NCI-H460 (cell line): Measurements from ENCODE around the gene ATP2C1. TPM values are rescaled to one million over a fixed set of nuclear protein-coding genes. Genes with fewer than 3 reads are reported as not detected.
A peak's percentile ranks its signal among the peaks of the same experiment; 100 is the strongest.
"Not testable (repeated sequence)": the region's sequence is repeated elsewhere in the genome, so short reads cannot be mapped to it uniquely, and the experiment has no call there.

ENCODE experiments used
- DNase-seq: peaks from one replicate; pipeline ENCODE4 v3.0.0-alpha.2; 2016; ENCODE audit warnings: low read depth; ENCODE audit errors: extremely low read depth
- total RNA-seq: library from RNA; depleted of rRNA; stranded (reverse); fragments of >200 nt; shearing (Covaris generic); gene quantifications from 2 replicates; pipeline ENCODE4 v1.2.3, GENCODE V29; 2014

ATP2C1 gene
- total RNA-seq, 1 experiment from 2014 or later = 40.9 TPM

GRCh38 chr3:130972592-130972991 is 78.7 kb downstream of the ATP2C1 start:
- DNase-seq = not testable (repeated sequence)

GRCh38 chr3:130973406-130973805 is 79.5 kb downstream of the ATP2C1 start:
- DNase-seq = no peak

DNA sequence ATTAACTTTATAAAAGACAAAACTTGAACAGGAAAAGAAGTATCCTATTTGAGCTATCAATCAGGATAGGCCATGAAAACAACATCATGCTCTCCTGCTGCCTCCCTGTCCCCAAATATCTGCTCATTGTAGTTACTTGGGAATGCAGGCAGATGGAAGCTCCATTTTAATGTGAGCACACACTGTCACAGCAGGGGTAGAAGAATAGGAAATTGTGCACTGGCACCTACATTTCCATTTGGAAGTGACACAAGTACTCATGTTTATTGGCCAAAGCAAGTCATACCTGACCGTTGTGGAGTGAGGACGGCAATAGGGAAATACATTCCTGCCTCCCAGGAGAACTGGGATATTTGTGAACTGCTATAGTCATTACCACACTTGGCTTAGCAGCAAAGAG is 80.3 kb downstream of the ATP2C1 start:
- DNase-seq = no peak

GRCh38 chr3:130975251-130975650 is 81.4 kb downstream of the ATP2C1 start:
- DNase-seq = no peak

GRCh38 chr3:130976706-130977105 is 82.8 kb downstream of the ATP2C1 start:
- no peak for DNase-seq

- DNase-seq = no peak
Observed at GRCh38 chr3:130979117-130979516, 85.2 kb downstream of the ATP2C1 start.

DNA sequence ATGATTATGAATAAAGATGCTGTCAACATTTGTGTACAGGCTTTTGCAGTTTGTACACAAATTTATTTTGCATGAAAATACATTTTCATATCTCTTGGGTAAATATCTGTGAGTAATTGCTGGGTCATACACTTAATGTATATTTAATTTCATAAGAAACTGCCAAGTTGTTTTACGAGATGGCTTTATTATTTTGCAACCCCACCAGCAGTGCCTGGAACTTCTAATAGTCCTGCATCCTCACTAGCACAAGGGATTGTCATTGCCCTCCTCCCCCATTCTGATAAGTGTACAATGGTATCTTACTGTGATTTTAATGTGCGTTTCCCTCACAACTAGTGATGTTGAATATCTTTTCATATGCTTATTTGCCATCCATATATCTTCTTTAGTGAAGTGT is 87.6 kb downstream of the ATP2C1 start:
- DNase-seq = no peak

DNA sequence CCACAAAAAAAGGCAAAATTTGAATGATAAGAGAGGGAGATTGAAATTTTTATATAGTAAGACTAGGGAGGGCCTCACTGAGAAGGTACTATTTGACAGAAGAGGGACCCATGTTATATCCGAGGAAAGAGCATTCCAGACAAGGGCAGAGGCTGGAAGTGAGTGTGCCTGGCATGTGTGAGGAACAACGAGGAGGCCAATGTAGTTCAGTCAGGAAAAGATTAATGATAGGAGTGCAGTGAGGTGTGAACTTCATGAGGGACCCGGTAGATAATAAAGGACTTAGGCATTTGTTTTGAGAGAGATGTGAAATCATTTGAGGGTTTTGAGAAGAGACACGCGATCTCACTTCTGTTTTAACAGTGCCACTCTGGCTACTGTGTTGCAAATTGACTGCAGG is 96.4 kb downstream of the ATP2C1 start:
- DNase-seq = no peak

GRCh38 chr3:130991126-130991525 is 97.2 kb downstream of the ATP2C1 start:
- DNase-seq = no peak

DNA sequence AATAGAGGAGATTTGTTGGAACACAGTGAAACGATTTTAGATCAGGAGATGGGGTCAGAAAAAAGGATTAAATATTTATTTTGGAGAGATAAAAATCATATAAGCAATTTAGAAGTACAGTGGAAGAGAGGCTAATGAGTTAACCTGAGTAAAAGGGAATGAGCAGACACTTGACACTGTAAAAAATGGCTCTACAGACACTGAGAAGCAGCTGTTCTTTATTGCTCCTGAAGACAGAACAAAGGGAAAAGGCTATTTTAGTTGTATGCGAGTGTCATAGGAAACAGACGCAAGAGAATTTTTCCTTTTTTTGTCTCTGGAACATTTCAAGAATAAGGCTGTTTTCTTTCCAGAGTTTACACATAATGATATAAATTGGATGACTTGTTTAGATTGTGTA is 98.5 kb downstream of the ATP2C1 start:
- DNase-seq = no peak

DNA sequence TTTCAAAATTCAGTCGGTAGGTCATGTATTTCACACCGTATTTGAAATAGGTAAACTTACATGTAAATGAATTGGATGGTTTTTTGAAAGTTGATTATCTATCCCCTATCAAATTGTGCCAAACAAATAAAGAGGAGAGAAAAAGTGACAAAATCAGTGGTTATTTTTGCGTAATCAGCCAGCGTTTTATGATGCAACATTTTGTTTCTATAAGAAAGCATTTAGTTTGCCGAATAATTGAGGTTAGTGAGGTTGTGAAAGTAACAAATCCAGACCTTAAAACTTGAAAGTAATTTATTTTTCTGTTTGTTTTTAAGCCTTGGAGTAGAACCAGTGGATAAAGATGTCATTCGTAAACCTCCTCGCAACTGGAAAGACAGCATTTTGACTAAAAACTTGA is 103.4 kb downstream of the ATP2C1 start:
- peak; percentile 16 for DNase-seq

DNA sequence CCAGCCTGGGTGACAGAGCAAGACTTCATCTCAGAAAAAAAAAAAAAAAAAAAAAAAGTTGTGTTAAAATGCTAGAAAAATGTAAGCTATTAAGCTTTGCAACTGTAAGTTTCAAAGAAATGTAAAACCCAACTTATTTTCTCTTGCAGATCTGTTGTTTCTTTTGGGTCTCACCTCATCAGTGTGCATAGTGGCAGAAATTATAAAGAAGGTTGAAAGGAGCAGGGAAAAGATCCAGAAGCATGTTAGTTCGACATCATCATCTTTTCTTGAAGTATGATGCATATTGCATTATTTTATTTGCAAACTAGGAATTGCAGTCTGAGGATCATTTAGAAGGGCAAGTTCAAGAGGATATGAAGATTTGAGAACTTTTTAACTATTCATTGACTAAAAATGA is 107.2 kb downstream of the ATP2C1 start:
- no peak for DNase-seq

- DNase-seq = no peak
Observed at GRCh38 chr3:131004603-131005002, 110.7 kb downstream of the ATP2C1 start.

DNA sequence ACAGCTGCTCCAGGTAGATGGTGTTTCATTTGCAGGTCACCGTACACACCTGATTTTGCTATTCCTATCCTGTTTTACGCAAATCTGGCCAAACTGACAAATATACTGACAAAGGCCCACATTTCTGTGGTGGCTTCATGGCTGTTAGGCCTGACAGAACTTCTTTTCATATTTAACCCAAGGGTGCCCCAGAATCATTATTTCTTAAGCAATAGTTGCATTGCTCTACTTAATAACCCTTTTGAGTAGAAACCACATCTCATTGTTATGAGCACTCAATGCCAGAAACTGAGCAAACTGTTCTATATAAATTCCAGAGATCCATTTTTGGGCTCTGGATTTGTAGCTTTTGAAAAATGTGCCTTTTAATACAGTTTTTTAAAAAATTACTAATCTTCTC is 113.4 kb downstream of the ATP2C1 start:
- no peak for DNase-seq

DNA sequence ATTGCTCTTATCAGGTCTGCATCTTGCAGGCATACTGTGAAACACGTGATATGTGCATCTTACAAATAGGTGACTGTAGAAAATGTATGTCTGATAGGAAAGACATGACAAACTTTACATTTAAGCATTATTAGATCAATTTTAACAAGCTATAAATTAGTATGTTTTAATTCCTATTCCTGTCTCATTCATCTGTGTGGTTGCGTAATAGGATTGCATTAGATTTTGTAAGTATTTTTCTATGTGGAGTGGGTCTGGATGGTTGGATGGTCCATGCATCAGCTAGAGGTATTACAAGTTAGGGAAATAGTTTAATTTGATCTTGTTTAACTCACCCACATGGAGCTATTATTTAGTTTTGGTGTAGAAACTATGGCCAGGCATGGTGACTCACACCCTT is 113.9 kb downstream of the ATP2C1 start:
- no peak for DNase-seq

GRCh38 chr3:131008326-131008725 is 114.4 kb downstream of the ATP2C1 start:
- no peak for DNase-seq

- DNase-seq = no peak
Observed at GRCh38 chr3:131009698-131010097, 115.8 kb downstream of the ATP2C1 start.

DNA sequence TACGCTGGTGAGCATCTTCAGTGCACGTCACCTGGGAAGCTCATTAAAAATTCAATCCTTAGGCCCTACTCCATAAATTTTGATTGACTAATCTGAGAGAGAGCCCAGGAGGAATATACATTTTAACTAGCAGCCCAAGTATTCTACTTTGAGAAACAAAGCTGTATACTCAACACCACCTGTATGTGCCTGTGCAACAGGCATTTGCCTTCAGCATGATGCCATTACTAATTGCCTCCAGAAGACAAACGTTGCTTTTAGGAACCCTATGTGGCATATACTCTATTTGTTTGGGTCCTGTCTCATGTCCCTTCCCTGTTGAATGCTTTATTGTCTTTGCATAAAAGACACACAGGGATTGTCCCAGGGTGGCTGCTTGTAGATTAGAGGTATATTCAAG is 125.1 kb downstream of the ATP2C1 start:
- no peak for DNase-seq

- DNase-seq = no peak
Observed at GRCh38 chr3:131020122-131020693, 126.3 kb downstream of the ATP2C1 start.

DNA sequence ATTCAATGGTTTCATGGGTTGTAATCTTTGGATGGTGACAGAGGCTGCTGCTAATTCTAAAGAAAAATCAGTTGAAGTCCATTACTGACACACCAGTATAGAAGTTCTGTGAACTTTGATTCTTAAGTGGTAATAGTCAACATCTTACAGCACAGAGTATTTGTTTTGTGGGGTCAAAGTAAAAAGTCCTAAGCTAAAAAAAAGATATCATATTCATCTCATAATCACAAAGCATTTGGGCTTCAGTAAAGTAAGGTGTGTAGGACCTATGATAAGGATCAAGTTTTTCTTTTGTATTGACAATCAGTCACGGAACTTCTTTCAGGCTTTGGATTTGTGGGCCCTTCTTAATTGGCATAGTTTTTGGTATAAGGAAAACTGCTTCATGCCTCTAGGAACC is 131.7 kb downstream of the ATP2C1 start:
- DNase-seq = no peak

DNA sequence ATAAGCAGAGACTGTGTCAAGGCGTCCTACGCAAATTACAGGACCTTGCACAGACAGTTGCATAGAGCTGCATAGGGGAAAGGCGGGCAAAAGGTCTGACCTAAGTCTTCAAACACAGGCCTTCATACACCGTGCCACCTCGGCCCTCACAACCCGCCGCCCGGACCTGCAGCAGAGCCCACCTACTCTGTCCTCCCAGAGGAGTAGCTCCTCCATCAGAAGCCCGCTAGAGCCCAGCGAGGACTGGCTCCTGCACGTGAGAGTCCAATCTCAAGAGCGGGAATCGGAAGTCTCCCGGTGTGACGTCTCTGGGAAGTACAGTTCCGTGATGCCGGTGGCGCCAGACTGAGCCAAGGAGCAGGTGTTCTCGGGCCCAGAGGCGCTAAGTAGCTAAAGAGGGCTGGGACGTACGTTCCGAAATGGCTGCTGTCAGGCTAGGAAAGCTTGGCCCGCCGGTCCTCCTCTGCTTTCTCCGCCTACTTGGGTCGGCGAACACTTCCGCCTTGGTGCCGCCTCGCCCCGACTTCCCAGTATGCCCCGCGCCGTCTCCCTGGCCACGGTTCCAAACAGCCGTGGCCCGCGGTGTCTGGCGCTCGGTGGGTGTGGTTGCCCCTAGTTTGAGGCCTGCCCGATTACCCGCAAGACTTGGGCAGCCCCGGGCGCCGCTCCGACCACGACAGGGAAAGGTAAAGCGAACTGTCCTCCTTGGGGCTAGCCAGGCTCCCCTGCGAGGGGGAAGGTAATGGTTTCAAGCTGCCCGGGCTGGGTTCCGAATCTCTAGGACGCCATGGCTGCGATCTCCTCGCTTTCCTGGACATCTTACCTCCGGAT is 132.7 kb downstream of the ATP2C1 start, which contains the start of the genes ASTE1 and NEK11:
TSS of gene ASTE1 (minus strand) at position 505 of the 831 bp plus-strand sequence. CDS start 1,519 bp downstream, outside the sequence.
TSS of gene NEK11 (plus strand) at position 557 of the 831 bp plus-strand sequence. CDS start 2,832 bp downstream, outside the sequence.
- DNase-seq = peak; percentile 62

- DNase-seq = no peak
Observed at GRCh38 chr3:131028844-131029243, 135.0 kb downstream of the ATP2C1 start.
